ENCODE measurements around the gene CALY.

The CALY gene

DNA sequence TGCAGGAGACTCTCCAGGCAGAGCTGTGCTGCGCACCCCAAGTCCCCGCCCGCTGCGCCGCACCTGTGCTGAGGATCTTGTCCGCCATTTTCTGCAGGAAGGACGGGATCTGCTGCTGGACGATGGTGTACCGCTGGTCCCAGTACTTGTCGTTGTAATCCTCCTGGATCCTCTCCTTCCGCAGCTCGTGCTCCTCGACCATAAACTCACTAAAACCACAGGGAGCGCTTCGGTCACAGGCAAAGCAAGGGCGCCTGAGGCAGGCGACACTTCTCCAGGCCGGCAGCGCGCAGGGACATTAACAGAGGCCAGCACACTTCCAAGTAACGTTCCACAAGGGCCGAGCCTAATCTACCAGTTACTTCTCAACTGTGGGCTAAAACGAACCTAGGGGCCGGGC, 46.9 kb downstream of the CALY start:
- no peak for DNase-seq (ENCODE audit: low spot score)
- TF ChIP-seq, protein P1, sequence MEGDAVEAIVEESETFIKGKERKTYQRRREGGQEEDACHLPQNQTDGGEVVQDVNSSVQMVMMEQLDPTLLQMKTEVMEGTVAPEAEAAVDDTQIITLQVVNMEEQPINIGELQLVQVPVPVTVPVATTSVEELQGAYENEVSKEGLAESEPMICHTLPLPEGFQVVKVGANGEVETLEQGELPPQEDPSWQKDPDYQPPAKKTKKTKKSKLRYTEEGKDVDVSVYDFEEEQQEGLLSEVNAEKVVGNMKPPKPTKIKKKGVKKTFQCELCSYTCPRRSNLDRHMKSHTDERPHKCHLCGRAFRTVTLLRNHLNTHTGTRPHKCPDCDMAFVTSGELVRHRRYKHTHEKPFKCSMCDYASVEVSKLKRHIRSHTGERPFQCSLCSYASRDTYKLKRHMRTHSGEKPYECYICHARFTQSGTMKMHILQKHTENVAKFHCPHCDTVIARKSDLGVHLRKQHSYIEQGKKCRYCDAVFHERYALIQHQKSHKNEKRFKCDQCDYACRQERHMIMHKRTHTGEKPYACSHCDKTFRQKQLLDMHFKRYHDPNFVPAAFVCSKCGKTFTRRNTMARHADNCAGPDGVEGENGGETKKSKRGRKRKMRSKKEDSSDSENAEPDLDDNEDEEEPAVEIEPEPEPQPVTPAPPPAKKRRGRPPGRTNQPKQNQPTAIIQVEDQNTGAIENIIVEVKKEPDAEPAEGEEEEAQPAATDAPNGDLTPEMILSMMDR (IDR thresholded peaks at IDR 0.05; ENCODE audit: extremely low read depth, missing control alignments): no peak

DNA sequence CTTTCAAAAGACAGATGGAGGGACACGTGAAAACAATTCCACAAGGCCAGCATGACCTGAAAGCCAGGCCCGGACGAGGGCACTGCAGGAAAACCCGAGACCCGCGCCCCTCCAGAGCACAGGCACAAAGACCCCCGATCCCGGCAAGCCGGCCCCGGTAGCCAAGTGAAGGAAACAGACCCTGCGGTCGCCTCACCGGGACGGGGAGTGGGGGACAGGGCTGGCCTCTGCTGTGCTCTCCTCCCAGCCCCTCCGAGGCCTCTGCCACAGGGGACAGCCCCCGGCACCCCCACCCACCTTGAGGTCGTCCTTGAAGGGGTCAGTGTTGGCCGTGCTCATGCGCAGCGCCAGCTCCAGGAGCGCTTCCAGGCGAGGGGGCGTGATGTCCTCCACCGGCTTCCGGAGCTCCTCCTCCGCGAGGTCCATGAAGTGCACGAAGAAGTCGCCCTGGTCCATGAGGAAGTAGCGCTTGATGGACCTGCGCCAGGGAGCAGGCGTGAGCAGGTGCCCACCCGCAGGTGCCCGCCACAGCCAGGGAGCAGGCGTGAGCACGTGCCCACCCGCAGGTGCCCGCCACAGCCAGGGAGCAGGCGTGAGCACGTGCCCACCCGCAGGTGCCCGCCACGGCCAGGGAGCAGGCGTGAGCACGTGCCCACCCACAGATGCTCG, 48.7 kb downstream of the CALY start:
- TF ChIP-seq, protein P1 (IDR thresholded peaks at IDR 0.05; ENCODE audit: extremely low read depth, missing control alignments): no peak
- DNase-seq (ENCODE audit: low spot score): no peak

DNA sequence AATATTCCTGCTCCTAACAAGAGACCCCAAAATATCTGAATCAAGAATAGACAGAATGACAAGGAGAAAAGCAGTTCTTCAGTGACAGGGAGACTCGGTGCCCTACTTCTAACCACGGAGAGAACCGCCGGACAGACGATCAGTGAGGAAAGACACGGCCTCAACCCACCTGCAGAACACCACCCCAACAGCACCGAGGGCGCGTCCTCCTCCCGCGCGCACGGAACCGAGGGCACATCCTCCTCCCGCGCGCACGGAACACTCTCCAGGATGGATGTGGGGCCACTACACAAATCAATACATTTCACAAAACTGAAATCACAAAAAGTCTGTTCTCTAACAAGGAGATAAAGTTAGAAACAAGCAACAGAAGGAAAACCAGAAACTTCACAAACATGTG, 50.3 kb downstream of the CALY start:
- TF ChIP-seq, protein P1 (IDR thresholded peaks at IDR 0.05; ENCODE audit: extremely low read depth, missing control alignments): no peak
- DNase-seq (ENCODE audit: low spot score): no peak

DNA sequence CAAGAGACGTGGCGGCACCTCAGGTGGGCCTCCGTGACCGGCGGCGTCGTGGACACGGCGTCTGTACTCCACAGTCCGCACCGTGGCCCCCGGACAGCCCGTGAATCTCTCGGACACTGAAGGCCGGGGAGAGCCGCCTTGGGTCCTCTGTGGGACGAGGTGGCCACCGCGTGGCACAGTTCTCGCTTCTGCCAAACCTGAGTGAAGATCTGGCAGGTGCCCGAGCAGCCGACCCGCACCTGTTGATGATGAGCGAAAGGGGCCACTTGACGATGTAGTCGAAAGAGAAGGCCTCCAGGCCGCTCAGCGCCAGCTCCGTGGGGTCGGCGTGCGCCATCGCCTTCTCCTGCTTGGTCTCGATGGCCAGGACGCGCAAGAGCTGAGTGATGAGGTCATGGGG, 51.5 kb downstream of the CALY start:
- TF ChIP-seq, protein P1 (IDR thresholded peaks at IDR 0.05; ENCODE audit: extremely low read depth, missing control alignments): no peak
- no peak for DNase-seq (ENCODE audit: low spot score)

DNA sequence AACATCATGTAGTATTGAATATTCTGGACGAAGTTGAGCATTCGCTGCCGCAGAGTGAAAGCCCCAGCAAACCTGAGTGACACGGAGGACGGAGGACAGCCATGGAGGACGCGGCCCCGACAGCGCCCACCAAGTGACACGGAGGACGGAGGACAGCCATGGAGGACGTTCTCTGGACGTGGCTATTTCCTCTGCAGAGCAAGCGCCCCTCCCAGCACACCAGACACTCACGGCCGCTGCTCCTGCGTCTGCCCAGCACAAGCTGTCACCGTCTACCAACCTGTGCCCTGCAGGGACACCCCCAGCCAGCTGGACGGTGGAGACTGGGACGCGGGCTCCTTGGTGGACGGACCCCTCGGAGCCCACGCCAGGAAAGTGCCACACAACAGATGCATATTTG, 52.8 kb downstream of the CALY start:
- TF ChIP-seq, protein P1 (IDR thresholded peaks at IDR 0.05; ENCODE audit: extremely low read depth, missing control alignments): no peak
- no peak for DNase-seq (ENCODE audit: low spot score)

DNA sequence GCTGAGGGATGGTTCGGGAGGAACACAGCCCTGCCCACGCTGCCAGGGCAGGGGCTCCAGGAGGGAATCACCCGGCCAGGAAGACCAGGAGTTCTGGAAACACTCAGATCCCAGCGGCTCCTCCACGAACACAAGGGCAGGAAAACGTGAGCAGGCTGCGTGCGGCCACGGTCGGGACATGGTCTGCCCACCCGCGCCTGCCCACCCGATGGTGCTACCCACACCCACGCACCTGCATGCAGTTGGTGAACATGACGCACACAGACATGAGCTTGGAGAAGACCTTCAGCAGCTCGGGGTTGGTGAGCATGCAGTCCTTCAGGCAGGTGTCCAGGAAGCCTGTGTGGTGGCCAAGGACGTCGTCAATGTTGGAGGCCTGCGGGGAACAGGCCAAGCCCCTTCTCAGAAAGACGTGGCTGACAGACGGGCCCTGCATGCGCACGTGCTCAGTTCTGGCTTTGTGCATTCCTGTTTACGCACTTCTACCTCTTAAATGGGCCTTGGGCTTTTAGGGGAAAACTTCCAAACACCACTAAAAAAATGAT, 53.8 kb downstream of the CALY start:
- TF ChIP-seq, protein P1 (IDR thresholded peaks at IDR 0.05; ENCODE audit: extremely low read depth, missing control alignments): no peak
- no peak for DNase-seq (ENCODE audit: low spot score)

DNA sequence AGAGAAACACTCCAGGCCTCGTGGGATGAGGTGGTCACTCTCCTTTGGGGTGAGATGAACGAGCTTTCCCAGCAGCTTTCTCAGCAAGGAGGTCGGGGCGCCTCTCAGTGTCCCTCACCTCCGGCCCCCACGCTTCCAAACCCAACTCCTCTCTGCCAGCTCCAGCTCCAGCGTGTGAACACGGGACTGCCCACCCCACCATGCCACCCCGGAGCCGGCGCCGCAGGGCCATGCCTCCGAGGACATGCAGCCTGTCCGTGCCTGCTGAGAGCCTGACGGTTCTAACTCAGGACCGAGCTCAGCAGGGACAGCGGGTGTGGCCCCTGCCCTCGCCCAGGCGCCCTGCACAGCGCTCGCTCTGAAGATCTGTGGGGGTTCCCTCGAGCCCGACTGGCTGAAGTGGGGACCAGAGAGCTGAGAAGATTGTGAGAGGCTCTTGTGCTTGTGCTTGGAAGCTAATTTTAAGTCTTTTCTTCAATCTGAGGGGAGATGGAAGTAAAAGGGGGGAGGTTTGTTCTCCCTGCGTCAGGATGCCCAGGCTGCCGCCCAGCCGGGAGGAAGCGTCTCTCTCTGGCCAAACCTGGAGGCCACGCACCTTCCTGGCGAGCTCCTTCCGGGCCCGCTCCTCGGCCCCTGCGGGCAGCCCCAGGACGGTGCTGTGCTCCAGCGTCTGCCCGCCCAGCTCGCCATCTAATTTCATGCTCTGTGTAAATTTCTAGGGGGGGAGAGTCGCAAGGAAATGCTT, 54.9 kb downstream of the CALY start:
- TF ChIP-seq, protein P1 (IDR thresholded peaks at IDR 0.05; ENCODE audit: extremely low read depth, missing control alignments): no peak

More for the DNA sequence above, 54.9 kb downstream of the CALY start:
- DNase-seq (ENCODE audit: low spot score): no peak
